ENCODE data around the gene BTBD9. TPM values are rescaled to one million over a fixed set of nuclear protein-coding genes. Genes with fewer than 3 reads are reported as not detected.

BTBD9 gene
- total RNA-seq, 1 experiment from 2014 or later = 7.1 TPM

GRCh38 chr6:38208028-38208427, 431.7 kb downstream of the BTBD9 start:
- DNase-seq (ENCODE audit: low spot score) = no peak

DNA sequence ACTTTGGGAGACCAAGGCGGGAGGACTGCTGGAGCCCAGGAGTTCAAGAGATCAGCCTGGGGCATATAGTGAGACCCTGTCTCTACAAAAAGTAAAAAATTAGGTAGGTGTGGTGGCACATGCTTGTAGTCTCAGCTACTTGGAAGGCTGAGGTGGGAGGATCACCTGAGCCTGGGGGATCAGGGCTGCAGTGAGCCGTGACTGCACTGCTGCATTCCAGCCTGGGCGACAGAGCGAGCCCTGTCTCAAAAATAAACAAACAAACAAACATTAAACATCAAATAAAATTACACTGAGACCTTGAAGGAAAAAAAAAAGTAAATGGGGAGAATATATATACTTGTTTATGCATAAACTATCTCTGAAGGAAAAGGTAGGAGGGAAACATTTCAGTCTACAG, 432.4 kb downstream of the BTBD9 start:
- DNase-seq (ENCODE audit: low spot score) = no peak

DNA sequence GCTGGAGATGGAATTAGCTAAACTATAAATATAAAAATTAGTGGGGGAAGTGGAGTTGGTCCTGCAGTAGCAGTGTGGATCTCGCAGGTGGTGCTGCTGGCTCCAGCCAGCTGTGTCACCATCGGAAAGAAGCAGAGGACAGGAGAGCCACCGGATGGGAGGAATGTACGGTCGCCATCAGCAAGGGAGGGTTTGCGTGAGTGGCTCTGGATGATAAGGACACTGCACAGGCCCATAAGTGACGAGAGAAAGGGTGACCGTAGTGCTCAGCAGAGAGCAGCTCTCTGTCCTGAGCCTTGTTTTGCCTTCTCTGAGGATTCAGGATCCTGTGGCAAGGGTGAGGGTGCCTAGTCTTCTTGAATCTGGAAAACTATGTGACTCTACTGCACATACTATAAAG, 441.5 kb downstream of the BTBD9 start:
- no peak for DNase-seq (ENCODE audit: low spot score)

- DNase-seq (ENCODE audit: low spot score) = no peak
These were observed 444.6 kb downstream of the BTBD9 start for GRCh38 chr6:38195113-38195635.

DNA sequence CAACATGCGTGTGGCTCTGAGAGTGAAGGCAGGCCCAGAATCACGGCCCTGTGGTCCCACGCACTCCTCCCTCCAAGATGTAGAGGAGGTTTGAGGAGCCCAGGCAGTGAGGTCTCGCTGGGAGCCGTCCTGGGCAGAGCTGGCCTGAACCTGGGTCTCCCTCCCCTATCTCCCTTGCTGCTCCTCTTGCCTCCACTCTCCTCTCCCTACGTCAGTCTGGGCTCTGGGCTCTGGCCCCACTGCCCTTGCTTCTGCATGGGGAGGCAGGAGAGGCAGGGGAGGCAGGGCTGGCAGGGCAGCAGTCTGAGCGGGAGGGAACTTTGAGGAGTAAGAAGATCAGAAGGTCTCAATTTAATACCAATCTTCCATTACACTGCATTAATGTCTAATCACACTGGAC, 445.1 kb downstream of the BTBD9 start:
- no peak for DNase-seq (ENCODE audit: low spot score)

DNA sequence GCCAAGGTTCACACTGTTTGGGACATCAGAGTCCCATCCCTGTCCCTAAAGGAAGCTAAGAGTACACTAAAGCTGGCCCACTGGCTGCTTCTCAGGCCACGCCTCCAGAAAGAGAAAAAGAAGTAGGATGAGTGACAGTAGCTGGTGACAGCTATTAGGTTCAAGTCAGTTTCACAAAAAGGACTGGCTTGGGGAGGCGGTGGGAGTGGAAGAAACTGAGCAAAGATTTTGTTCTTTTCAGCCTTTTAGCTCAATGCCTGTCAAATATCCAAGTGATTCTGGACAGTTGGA, 445.5 kb downstream of the BTBD9 start:
- DNase-seq (ENCODE audit: low spot score) = no peak

DNA sequence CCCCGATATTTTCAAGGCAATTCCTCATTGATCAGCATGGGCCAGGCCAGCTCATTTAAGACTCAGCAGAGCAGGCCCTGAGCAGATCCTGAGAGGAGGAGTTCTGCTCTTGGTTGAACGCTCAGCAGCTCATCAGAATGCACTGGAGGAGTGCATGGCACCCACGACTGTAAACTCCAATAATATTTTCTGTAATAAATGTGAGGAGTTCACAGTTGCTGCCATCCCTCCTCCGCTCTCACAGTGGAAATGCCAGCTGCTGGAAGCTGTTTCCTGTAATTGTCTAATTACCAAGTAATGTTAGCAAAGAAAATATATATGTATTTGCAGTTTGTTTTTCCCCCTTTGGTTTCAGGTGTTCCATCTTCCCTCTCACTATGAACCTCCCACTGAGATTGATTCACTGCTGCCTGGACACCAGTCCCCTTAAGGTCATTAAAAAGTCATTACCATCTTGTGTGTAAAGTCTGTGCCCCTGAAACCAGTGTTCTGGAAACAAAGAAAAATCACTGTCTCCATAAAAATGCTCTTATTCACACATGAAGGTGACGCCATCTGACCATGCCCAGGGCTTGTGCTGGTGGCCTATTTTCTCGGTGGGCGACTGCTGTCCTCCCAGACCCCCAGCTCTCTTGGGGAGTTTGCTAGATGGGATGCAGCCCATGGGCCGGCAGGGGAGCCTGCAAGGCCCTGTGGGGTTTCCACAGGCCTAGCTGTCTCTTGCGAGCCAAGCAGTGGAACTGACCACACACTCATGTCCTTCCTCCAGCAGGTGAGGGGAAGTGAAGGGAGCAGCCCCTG, 446.0 kb downstream of the BTBD9 start:
- no peak for DNase-seq (ENCODE audit: low spot score)

DNA sequence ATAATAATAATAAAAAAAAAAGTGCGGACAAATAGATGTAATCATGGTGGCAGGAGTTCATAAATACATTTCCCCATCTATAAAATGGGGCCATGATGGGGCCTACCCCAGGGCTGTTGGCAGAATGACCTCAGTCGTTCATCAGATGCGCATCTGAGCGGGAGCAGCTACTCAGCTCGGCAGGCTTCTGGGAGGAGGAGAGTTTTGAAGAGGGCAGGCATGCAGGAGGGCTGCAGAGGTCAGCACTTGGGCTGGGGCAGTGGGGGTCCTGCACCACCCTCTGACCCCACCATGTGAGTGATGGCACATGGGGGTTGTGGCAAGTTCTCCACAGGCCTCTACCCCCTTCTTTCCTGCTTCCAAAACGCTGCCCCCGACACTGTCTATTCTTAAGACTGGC, 446.7 kb downstream of the BTBD9 start:
- no peak for DNase-seq (ENCODE audit: low spot score)

- DNase-seq (ENCODE audit: low spot score) = no peak
These were observed 447.2 kb downstream of the BTBD9 start for GRCh38 chr6:38192487-38192886.

- DNase-seq (ENCODE audit: low spot score) = no peak
These were observed 447.7 kb downstream of the BTBD9 start for GRCh38 chr6:38192011-38192410.

DNA sequence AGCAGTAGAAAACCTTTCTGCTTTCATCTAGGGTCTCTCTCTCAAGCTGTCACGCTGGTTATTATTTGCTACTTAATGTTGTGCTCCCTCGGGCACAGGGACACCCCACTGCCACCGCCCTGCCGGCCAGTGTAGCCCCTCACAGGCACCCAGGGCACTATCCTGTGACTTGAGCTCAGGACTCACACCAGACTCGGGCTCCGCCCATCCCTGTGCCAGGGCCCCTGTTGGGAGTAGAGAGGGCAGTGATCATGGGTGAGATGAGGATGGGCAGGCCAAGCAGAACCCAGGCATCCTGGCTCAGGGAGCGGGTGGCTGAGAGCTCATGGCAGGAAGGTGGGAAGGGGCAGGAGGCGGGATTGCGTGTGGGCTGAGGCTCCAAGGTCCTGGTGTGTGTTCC, 448.3 kb downstream of the BTBD9 start:
- no peak for DNase-seq (ENCODE audit: low spot score)

GRCh38 chr6:38188677-38189335, 450.9 kb downstream of the BTBD9 start:
- DNase-seq (ENCODE audit: low spot score) = no peak

GRCh38 chr6:38187811-38188590, 451.7 kb downstream of the BTBD9 start:
- no peak for DNase-seq (ENCODE audit: low spot score)

DNA sequence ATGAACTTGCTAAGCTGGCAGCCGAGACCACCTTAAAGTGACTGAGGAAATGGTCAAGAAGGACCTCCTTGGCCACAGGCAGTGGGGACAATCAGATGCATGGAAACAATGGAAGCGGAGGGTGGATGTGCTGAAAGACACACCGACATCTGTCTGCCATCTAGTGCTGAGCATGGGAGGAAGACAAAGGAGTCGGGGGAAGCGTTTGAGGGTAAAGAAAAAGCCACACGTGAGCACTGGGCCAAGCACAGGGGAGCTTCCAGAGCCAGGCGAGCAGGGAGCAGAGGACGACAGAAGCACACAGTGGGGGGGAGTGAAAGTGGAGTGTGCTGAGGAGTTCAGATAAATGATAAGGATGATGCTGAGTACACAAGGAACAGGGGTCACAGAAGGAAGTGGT, 452.4 kb downstream of the BTBD9 start:
- DNase-seq (ENCODE audit: low spot score) = no peak

DNA sequence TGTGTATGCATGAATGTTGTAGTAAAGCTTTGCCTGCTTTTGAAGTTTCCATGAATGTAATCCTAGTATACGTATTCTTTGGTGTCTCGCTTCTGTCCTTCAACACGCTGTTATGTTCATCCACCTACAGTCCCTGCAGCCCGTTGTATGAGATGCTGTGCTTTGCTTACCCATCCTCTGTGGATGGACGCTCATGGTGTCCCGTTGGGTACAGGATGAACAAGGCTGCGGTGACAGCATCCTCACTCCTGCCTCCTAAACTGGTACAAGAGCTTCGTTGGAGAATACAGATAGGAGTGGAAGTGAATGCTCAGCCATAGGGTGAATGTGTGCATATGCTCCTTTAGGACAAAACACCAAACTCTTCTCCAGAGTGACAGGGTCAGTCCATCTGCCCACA, 454.0 kb downstream of the BTBD9 start:
- no peak for DNase-seq (ENCODE audit: low spot score)

DNA sequence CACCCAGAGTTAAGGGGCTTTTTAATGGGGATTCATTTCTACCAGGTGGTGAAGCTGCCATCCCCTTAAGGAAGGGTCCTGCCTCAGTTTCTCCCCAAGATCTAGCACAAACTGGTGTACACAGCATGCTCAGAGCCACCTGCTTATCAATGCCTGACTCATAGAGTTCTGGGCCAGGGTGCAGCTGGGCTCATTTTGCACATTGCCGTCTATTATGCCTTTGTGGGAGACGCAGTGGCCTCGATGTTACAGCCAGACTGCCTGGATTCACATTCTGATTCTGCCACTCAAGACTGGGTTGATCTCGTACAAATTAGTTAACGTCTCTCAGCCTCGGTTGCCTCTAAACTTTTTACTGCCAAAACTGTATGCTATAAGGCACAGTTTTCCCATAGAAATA, 454.5 kb downstream of the BTBD9 start:
- DNase-seq (ENCODE audit: low spot score) = no peak

DNA sequence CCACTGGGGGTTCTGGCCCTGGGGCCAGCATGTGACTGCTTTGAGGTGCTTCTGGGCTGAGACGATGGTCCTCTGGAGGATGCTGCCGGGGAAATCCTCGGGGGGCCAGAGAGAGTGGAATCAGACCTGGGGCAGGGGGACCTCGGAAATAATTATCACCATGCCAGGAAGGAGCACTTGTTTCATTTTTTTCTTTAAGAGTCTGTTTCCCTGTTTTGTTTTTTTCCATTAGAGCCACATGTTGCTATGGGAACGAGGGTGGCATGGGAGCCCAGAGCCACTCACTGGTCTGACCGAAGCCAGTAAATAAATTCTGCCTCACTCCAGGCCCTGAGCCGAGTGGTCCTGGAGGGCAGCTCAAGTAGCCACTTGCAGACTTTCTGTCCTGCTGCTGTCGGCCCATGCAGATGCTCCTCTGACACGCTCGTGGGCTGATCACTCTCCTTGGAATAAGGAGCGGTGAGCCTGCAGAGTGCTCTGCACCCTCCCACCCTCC, 455.1 kb downstream of the BTBD9 start:
- DNase-seq (ENCODE audit: low spot score) = no peak

GRCh38 chr6:38183856-38184584, 455.7 kb downstream of the BTBD9 start:
- DNase-seq (ENCODE audit: low spot score) = no peak

DNA sequence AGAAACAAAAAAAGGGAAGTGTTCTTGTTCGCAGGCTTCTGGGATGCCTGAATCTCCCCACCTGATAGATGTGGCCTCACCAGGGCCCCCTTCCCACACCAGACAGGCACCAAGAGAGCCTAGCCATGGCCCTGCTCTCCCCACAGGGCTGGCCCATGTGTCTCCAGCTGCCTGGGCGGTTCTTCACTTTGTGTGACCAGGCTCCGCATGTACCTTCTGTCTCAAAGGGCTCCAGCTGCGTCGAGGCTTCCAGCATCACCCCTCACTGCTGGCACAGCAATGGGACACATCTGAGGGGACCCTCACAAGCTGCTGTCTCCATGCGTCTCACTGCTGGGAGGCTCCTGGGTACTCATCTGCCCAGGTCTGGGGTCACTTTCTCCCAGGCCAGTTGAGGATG, 457.3 kb downstream of the BTBD9 start:
- no peak for DNase-seq (ENCODE audit: low spot score)

DNA sequence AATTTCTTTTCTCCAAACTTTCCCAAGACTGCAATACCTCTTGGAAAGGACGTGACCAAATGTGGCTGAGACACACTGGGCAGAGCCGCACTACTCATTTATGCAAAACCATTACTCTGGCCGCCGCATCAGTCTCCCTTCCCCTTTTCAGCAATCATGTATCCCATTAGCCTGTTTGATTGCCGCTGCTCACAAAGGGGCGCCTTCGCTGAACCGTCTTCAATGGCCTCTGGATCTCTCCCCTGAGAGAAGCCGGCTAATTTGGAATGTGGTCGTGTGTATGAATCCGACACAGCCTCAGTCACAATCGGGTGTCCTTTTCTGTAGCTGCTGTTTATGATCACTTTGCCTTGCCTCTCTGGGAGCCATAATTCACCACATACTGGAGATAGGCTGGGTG, 459.1 kb downstream of the BTBD9 start:
- no peak for DNase-seq (ENCODE audit: low spot score)

- DNase-seq (ENCODE audit: low spot score) = no peak
These were observed 459.8 kb downstream of the BTBD9 start for GRCh38 chr6:38179794-38180430.
